Amniotic stem cell (primary cell): ENCODE measurements around the gene CLEC16A.

Source experiments
- DNase-seq: peaks from one replicate; lab custom pipeline; 2025; lab: John Stamatoyannopoulos, UW

The CLEC16A gene

DNA sequence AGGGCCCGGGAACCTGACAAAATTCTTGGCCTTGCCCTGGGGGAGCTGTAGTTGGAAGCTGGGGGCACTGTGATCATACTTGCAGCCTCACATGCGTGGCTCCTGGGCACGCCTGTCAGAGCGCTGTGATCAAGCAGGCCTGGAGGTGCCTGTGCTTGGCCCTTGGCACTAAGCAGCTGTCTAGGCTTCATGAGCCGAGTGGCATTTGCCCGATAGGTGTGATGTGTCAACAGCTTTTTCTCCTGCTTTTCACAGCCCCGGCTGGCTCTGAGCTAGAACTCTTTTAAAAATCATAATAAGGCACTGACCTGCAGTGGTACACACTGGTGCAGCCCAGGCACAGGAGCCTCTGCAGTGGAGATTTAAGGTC is 197.9 kb downstream of the CLEC16A start:
- no peak for DNase-seq

DNA sequence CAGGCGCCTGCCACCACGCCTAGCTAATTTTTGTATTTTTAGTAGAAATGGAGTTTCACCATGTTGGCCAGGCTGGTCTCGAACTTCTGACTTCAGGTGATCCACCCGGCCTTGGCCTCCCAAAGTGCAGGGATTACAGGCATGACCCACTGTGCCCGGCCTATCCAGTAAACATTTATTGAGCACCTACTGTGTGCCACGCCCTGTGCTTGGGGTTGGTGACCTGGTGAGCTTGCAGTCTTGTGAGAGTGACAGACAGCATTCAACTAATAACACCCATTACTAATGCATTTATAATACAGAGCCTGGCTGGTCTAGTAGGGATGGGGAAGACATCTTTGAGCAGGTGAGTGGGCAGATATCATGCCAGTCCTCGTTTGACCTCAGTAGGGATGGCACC is 198.6 kb downstream of the CLEC16A start:
- DNase-seq = no peak

DNA sequence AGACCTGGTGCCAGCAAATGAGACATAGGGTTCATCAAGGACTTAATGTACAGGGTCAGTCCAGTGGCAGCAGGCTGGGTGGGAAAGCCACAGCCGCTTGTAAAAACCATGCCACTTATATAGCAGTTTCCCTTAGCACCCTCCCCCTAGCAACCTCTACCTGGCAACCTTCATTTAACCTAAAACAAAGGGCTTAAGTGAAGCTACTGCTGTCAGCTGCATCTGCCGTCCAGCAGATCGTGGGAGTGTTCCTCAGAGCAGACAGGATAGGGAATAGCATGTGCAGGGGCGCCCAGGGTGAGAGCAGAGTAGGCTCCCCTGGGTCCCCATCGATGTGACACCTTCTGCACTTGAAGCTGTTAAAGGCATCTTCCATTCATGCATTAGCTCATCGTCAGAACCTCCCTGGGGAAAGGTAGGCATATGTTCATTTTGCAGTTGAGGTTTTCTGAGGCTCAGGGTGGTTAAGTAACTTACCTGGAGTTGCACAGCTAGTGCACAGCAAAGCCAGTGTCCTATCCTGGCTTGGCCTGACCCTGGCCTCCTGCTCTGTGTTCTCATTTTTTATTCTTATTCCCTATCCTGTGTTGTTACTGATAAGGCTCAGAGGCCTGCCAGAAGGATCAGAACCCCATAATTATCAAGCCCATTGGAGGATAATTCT is 199.1 kb downstream of the CLEC16A start:
- DNase-seq = no peak

DNA sequence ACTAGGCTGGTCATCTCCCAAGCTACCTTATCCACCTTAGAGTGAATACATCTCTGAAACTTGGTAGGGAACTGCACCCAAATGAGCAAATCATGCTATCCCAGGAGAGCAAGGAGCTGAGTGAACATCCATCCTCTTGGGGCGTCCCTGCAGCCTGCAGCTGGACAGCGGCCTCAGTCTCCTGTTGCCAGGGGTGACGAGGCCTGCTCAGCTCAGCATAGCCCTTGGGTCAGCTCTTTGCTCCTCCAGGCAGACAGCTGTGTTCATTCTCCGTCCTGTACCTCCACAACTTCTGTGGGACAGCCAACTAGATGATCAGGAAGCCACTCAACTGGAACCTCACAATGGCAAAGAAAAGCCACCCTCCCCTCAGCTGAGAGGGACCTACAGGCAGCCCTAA is 199.8 kb downstream of the CLEC16A start:
- DNase-seq = no peak

DNA sequence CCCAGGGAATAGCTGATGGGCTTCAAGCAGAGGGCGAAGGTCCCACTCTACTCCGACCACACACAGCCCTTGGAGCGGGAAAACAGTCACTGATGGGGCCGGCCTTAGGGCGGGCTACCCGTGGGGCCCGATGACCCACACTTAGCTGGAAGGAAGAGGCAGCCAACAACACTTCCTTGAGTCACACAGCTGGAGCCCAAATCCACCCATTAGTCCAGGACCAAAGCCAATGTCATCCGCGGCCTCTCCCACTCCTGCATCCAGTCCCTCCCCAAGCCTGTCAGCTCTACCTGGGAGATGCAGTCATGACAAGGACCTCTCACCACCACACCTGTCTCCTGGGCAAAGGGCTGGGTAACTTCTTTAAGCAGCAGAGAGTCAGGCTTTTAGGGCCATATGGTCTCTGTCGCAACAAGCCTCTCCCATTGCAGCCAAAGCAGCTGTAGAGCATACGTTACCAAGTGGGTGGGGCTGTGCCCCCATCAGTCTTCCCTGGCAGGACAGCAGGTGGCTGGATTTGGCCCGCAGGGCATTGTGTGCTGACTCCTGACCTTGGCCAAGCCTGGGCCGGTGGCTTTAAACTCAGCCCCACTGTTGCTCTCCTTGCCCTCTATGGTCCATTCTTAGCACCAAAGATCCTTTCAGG is 200.9 kb downstream of the CLEC16A start:
- DNase-seq = no peak

DNA sequence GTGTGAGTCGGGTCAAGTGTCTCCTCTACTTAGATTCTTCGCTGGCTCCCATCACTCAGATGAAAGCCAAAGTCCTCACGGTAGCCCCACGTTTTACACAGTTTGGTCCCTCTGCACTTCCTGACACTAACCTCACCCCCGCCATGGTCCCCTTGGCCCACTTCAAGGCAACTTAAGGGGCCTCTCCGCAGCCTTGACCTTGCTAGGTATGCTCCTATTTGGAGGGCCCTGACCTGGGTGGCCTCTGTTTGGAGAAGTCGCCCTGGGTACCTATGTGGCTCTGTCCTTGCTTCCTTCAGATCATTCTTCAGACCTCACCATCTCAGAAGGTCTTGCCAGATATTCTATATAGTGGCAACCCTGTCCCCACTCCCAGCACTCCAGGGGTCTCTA is 201.5 kb downstream of the CLEC16A start:
- no peak for DNase-seq

DNA sequence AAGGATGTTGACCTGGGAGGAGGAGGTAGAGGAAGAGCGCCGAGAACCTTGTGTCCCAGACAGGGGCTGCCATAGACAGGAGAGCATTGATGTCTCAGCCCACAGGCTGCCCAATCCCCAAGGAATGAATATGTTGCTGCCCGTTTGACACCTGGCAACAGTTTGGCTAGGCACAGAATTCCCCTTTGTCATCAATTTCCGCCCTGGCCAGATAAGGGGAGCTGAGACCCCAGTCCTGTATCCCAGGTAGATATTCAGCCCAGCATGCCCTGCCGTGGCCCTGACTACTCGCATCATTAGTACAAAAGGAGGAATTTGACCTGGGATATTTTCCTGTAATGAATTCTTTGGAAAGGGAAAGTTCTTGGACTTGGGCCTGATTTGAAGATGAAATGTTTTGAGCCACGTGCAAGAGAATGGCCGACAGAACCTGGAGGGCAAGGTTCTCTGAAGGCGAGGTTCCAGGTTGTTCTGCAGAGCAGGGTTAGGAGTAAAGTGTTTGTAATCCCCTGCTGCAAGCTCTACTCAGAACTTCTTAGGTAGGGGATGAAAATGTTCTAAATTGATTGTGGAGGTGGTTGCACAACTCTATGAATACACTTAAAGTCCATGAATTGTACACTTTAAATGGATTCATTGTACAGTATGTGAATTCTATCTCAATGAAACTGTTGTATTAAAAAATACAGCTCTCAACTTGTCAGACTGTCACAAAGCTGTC is 202.8 kb downstream of the CLEC16A start:
- DNase-seq = no peak

DNA sequence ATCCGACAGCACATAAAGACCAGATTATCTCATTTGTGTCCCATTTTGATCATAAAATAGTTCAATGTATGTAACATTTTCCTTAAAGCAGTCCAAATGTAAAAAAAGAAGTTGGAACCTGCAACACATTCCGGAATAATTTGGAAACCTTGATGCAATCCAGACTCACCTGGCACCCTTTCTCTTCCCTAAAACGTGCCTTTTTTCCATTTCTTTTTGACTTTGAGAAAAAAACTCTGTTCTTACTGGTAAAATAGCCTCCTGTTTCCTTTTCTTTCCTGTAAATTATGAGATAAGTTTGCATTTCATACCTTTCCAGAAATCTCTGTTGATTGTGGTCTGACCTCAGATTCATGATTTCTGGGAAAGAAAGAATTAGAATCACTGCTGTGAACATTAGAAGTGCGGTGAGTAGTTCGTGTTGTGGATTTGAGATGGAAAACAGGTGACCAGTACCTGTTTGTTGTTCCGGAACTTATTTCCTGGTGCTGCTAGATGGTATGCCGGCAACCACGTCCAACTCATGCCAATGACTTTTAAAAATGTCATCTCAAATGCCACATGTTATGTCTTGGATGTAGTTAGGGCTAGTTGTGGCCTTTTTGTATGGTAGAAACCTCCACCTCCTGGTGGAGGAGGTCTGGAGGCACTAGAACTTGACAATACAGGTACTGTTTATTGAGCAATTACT is 203.5 kb downstream of the CLEC16A start:
- DNase-seq = no peak

DNA sequence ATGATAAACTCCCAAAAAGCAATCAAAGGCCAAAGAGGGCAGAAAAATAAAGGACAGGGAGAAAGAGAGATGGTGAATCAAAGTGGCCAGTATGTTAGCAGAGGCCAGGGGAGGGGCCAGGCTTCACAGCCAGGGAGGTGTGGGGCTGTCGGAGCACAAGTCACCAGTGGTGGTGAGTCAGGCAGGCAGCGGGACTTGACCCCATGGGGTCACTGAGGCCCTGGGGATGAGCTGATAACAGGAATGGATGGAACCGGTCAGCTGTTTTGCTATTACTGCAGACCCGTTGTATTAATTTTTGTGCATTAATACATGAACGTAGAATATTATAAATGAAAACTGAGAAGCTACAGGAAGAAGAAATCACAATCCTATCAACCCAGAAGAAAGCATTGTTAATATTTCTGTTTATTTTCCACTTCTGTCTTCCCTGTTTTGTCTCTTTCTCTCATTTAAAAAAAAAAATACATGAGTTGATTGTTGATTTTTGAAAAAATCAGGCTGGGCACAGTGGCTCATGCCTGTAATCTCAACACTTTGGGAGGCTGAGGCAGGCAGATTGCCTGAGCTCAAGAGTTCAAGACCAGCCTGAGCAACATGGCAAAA is 204.8 kb downstream of the CLEC16A start:
- no peak for DNase-seq

DNA sequence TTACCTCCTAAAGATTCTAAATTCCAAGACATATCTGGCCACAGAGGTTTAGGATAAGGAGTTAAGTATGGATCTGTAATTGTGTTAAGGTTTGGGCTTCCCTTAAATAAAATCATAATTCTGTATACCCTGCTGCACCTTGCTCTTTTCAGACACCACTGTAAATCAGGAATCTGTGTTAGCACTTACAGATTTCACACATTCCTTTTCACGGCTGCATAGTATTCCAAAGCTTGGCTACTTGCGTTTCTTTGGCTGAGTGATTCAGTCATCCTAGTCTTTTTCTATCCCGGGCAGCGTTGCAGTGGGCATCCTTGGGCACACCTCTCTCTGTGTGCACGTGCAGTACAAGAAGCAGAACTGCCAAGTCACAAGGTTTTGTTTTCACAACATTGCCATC is 205.8 kb downstream of the CLEC16A start:
- no peak for DNase-seq

DNA sequence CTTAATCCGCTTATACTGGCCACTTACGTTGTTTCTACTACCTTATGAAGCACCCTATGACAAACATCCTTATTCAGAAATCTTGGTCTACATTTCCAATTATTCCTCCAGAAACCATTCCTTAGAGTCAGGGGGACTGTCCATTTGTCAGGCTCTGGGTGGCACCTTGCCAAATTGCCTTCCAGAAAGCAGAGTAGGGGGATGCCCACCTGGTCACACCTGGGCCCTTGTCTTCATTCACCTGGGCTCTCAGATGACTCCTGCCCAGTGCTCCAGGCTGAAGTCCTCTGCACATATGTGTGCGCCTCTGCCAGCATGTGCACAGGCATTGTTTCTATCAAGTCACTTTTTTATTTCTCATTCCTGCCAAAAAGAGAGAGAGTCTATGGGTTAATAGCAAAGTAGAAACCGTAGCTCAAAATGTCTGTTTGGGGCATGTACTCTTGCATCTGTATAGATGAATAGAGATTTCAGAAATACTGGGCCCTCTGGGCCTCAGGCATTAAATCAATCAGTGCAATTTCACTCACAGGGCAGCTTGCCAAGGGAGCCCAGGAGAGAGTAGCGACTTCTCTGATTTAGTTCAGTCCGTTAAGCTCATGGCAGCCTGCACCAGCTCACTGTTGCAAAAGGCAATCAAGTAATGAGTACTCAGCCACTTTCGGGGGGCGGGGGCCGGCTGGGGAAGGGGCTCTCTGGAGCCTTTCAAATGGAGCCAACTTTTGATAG is 207.0 kb downstream of the CLEC16A start:
- no peak for DNase-seq

DNA sequence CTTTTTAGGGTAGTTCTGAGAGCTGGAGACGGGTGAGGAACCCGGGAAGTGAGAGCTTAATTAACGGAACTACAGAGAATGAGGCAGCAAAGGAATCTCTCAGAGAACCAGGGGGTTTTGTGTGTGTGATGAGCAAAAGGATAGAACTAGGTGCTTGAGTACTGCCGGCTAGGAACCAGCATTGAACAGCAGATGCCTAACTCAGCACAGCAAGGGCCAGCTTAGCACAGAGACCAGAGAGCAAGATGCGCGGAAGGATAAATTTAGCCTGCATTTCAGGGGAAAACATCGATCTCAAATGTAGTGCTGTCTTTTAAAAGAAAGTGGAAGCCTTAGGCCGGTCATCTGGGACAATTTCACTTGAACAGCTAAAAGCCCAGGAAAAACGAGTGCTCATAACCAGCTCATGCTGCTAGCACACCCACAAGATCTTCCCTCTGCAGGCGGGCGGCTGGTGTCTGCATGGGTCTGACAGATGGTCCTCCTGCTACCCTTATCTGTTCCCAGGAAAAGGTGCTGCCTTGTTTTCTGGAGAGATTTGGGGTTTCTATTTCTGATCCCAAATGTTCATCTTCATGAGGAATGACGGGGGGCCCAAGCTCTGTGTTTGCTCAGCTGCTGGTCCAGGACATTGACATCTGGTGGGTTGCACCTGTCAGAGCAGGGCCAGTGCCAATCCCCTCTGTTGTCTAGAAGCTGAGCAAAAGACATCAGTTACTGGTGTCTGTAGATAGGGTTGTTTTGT is 207.7 kb downstream of the CLEC16A start:
- DNase-seq = no peak

DNA sequence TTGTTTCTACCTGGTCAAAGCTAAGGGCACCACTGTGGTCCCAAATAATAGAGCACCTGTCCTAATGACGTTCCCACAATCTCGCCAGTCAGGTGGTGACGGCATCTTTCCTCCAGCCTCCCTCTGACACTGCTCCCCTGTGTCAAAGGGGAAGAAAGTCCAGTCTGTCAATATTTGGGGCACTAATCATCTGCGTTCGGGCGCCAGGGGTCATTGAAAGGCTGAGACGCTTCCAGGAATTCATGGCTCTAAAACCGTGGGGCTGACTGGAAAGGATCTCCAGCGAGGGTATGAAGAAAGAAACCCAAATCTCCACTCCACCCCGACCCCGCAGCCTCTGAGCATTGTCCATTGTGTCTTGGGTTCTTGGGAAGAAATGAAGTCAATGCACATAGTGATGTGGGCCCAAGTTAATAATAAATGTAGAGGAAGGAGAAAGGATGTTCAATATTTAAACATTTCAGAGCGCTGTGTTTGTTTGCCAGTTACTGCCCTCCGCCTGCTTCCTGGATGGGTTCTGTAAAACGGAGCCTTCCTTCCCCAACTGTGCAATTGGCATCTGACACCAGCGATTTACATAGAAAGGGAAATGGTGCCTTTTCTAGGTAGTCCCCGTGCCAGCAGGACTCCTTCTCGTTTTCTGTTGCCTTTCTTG is 208.4 kb downstream of the CLEC16A start:
- no peak for DNase-seq

DNA sequence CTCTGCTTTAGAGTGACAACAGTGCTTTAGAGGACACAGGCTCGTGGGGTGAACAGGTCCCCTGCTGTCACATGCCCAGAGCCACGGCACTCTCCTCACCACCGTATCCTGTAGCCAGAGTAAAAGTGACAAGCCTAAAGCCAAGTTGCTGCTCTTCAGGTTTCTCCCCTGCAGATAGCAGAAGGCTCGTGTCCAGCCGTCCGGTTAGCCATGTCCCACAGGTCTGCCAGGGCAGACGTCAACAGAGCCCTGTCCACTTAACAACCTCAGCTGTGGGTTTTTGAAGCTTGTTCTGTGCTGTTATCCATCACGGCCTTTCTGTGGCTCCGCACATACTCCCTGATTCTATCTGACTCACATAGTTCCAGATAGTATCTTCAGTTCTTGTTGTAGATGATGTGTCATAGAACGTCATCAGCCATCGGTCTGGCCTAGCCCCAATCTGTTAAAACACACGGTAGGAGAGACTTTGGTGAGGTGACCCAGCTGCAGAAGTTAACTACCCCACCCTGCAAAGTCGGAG is 211.0 kb downstream of the CLEC16A start:
- DNase-seq = peak; percentile 55

DNA sequence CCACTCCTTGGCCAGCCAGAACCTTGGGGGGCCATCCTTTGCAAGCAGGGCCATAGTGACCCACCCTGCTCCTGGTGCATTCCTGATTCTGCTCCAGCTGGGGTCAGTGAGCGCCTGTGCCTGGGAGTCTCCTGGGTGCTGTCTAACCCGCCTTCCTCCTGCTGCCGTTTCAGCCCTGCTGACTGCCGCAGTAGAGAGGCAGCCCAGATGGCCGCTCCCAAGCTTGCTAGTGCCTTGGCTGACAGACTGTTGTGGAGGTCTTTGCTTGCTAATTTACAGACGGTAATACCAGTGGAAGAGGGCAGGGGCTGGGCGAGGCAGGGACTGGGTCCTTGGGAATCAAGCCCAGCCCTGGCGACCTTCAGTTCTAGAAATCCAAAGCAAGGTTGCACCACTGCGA is 212.0 kb downstream of the CLEC16A start:
- no peak for DNase-seq

DNA sequence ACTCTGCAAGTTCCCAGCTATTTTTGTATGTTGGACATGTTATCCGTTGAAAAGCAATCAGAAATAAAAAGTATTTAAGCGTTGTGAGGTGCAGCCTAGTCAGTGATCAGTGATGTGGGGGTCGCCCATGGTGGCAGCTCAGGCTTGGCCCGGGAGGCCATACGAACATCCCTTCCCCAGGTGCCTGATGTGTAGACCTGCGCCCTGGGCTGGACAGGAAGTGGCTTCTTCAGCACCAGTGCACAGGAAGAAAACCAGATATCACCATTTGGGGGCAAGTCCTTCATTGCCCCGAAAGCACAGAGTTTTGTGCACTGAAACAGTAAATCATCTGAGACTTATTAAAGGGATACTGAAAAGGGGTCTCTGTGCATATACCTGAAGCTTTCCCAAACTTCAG is 212.8 kb downstream of the CLEC16A start:
- DNase-seq = no peak

DNA sequence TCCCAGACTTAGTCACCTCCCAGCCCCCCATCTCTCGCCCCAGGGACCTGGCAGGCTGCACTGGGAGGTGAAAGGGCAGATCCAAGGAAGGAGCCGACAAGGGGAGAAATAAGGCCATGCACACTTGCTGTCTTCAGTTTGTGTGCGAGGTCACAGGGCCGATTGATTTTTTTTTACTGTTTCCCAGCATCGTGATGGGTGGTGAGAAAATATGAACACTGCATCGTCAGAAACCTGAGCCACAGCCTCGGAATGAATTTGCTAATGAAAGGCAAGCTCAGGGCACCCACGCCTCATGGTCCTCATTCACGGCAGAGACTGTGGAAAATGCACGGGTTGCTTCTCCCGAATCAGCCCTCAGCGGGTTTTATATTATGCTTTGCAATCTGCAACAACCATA is 213.7 kb downstream of the CLEC16A start:
- no peak for DNase-seq

DNA sequence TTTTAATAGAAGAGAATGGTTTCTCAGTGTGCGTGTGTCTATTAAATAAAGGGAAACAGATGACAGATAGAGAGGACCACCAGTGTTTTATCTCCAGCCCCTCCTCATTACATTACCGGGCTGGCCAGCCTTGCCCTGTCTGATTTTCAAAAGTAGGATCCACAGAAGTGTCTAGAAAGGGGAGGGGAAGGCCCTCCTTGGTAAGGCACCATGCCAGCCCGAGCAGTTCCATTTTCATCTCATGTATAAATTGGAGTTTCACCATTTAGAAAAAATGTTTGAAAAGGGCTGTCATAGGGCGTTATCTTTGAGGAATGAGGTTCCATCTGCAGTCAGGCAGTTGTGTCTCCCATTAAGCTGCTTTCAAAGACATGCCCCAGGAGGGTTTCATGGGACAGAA is 214.9 kb downstream of the CLEC16A start:
- DNase-seq = no peak

DNA sequence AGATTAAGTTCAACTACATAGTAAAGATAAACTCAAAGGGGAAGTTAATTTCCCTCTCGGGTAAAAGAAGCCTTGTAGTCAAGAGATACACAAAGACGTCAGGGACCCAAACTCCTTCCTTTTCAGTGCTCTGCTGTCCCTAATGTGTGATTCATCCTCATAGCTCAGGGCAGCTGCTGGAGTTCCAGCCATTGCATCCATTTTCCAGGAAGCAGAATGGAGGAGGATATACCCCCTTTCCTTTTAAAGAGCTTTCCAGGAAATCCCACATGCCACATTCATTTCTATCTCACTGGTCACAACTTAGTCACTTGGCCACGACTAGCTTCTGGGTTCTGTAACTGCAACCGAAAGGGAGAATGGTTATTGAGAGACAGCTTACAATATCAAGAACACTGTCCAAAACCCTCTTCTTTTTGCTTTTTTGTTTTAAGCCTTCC is 216.3 kb downstream of the CLEC16A start:
- DNase-seq = no peak

DNA sequence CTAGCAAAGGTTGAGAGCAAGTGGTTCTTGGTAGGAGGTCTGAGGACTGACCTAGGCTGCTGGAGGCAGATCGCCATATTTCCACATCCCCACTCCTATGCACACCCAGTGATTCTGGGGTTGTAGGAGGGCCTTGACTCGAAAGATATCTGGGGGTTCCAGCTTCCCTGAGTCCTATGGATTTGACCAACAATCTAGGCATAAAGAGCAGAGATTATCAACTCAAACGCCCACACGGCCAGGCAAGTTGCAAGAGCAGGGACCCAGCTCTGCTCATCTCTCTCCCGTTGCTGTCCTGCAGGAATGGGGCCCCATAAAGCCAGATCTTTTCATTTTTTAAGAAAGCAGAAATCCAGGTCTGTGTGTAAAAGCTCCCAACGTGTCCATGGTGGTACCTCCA is 217.1 kb downstream of the CLEC16A start:
- DNase-seq = no peak
